Pancreas (tissue), 10 donors: ENCODE measurements around the gene EIF4E1B. TPM values are rescaled to one million over a fixed set of nuclear protein-coding genes. Genes with fewer than 3 reads are reported as not detected.

Source experiments
- ATAC-seq, 4 donors: fragments of 200-7000 bp; cut with Tn5 transposase; one replicate each; pipeline versions ENCODE4 v1.8.0 to v1.9.1; 2020; ENCODE audit warnings: mild to moderate bottlenecking in 4 of 4, moderate library complexity in 4 of 4
- DNase-seq, 6 donors: peaks; one replicate each; pipeline ENCODE4 v3.0.0-alpha.2; 2020
- FAIRE-seq: peaks from 2 replicates; lab custom pipeline; 2012; peaks lifted over from hg19 to GRCh38; lab: Jason Lieb, UNC
- H3K27ac ChIP-seq, 4 donors: fragments of 200-600 bp; sonication (generic); 1 replicate in 3 of 4; 2 replicates in 1 of 4; pipeline versions ENCODE4 v1.5.0 to v1.8.0; 2020
- H3K27me3 ChIP-seq, 4 donors: fragments of 200-600 bp; one replicate each; pipeline ENCODE4 v1.8.0; 2021
- H3K36me3 ChIP-seq, 3 donors: fragments of 200-600 bp; sonication (generic) in 1 of 3; one replicate each; pipeline versions ENCODE4 v1.5.0 to v1.8.0; 2020 to 2021
- H3K4me1 ChIP-seq, 3 donors: fragments of 200-600 bp; one replicate each; pipeline ENCODE4 v1.8.0; 2021
- H3K4me3 ChIP-seq, 4 donors: fragments of 200-600 bp; sonication (generic) in 2 of 4; one replicate each; pipeline versions ENCODE4 v1.5.0 to v1.8.0; 2020 to 2021
- H3K9me3 ChIP-seq, 4 donors: fragments of 200-600 bp; one replicate each; pipeline ENCODE4 v1.8.0; 2021
- WGBS, 2 donors: extraction: QIAGEN DNeasy Blood & Tissue Kit; methylation state at CpG; one replicate each; pipeline ENCODE4 v1.1.7; 2013; 5-methylcytosine and 5-hydroxymethylcytosine counted together
- intact Hi-C, 3 donors: fragments of 100-400 bp; cut with DNase I; formaldehyde crosslinking; loops; one replicate each; pipeline versions ENCODE4 v1.11.1 to v1.14.2; 2022
- polyA plus RNA-seq, 2 donors: library from polyadenylated mRNA; stranded (reverse); fragments of 200-250 nt; gene quantifications; one replicate each; pipeline ENCODE4 v1.2.3, GENCODE V29; 2013
- total RNA-seq, 6 donors: library from RNA; stranded (reverse); fragmentation: NEBNext Ultra II Directional in 4 of 6; extraction: Animal tissue kit (Norgen Biotek cat#: 25700) in 4 of 6; gene quantifications; one replicate each; pipeline versions ENCODE4 v1.2.1 to v1.2.4, GENCODE V29; 2021 to 2023
- TF ChIP-seq, protein P1 (sequence below), 4 donors: fragments of 200-600 bp; sonication (generic) in 3 of 4; IDR thresholded peaks; one replicate each; pipeline versions ENCODE4 v1.5.0 to v1.8.0; 2021; ENCODE audit warnings: antibody characterized with exemption in 4 of 4
- donor health status: healthy with polysubstance abuse.
- donor health status: DM: no; HTN: no; CAD: no; lungs with moderate emphysema.
- donor health status: DM: no; HTN: no; CAD: no.
- donor health status: control.
- donor health status: control.
- donor health status: Bipolar disorder and iron deficiency.
- donor health status: DM: yes; HTN: yes; CAD: no.
- donor health status: DM: no; HTN: no; CAD: no.
- donor health status: DM: no; HTN: no; CAD: no.
- donor health status: DM: yes; HTN: yes; CAD: no.

The EIF4E1B gene
- total and polyA plus RNA-seq, 8 donors = 0.04 to 1.5 (median 0.30) TPM; not detected in 5

DNA sequence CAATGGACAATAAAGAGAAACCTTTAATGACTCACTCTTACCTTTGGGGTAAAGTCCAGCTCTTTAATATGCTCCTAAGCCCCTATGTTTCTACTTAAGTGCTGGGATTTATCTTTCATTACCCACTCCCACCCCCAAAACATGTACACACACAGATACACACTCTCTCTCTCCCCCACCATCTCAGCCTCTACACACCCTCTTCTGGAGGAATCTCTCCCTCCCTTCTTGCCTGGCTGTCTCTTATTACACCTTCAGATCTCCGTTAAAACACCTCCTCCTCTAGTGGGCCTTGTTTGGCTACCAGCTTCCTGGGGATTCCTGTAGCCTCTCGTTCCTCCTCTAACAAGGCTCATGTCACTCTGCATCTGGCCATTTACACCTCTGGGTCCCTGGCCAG, 27.4 kb upstream of the EIF4E1B start:
- DNase-seq (no peak), ATAC-seq (no peak), FAIRE-seq (no peak)
- Histone ChIP-seq H3K4me3 (no peak overlapping the region), H3K9me3 (no peaks in the 10 kb centered on the region), H3K27me3 (no peaks in the 10 kb centered on the region), H3K36me3 (no peaks in the 10 kb centered on the region), H3K4me1 (no peaks in the 10 kb centered on the region), H3K27ac (no peak overlapping the region)
- TF ChIP-seq, protein P1, sequence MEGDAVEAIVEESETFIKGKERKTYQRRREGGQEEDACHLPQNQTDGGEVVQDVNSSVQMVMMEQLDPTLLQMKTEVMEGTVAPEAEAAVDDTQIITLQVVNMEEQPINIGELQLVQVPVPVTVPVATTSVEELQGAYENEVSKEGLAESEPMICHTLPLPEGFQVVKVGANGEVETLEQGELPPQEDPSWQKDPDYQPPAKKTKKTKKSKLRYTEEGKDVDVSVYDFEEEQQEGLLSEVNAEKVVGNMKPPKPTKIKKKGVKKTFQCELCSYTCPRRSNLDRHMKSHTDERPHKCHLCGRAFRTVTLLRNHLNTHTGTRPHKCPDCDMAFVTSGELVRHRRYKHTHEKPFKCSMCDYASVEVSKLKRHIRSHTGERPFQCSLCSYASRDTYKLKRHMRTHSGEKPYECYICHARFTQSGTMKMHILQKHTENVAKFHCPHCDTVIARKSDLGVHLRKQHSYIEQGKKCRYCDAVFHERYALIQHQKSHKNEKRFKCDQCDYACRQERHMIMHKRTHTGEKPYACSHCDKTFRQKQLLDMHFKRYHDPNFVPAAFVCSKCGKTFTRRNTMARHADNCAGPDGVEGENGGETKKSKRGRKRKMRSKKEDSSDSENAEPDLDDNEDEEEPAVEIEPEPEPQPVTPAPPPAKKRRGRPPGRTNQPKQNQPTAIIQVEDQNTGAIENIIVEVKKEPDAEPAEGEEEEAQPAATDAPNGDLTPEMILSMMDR (IDR thresholded peaks at IDR 0.05) = no peak
- WGBS, 2 donors = 21 to 22% methylated on average over 2 of the region's 2 CpGs
- intact Hi-C loops = no loop called here

DNA sequence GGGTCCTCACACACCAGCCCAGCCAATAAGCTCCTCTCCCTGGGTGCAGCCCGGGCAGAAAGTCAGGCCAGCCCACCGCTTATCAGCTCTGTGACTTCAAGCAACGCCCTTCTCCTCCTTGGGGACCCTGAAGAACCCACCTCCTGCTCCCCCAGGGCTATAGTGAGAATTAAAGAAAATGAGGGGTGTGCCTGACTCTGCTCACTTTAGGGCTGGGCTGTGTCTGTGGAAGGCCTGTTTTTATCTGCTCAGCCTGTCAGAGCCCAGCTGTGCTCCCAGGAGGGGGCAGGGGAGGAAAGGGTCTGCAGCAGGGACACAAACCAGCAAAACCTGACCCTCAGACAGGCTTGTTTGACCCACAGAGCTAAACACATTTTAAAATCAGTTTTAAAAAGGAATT, 24.4 kb upstream of the EIF4E1B start:
- intact Hi-C loops = no loop called here
- 69 to 77% methylated on average over 3 of the region's 3 CpGs for whole genome bisulfite sequencing, 2 donors
- ATAC-seq (no peak), FAIRE-seq (no peak), DNase-seq (peak in 1 of 6 donors; percentile 29)
- no peak overlapping the region for H3K4me3 ChIP-seq
- H3K27ac ChIP-seq = no peak overlapping the region
- no peaks in the 10 kb centered on the region for H3K4me1 ChIP-seq
- no peaks in the 10 kb centered on the region for H3K9me3 ChIP-seq
- TF ChIP-seq, protein P1 (IDR thresholded peaks at IDR 0.05) = no peak
- no peaks in the 10 kb centered on the region for H3K36me3 ChIP-seq
- no peaks in the 10 kb centered on the region for H3K27me3 ChIP-seq

DNA sequence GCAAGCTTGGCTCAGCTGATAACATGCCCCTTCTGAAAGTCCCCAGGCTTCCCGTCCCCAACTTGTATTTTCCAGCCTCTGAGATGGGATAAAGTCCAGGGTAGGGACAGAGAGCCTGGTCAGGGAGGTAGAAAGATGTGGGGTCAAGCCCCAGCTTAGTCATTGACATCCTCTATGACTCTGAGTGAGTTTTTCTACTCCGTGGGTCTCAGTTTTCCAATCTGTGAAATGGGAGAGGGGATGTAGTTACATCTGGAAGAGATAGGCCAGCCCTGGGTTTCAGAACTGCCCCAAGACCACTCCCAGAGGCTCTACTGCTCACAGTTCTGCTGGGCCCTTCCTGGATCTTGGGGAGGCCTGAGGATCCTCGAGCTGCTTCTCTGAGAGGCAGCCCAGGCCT, 23.6 kb upstream of the EIF4E1B start:
- Histone ChIP-seq H3K27me3 (no peaks in the 10 kb centered on the region), H3K36me3 (no peaks in the 10 kb centered on the region), H3K9me3 (no peaks in the 10 kb centered on the region), H3K27ac (no peak overlapping the region), H3K4me1 (no peaks in the 10 kb centered on the region), H3K4me3 (no peak overlapping the region)
- intact Hi-C loops = no loop called here
- ATAC-seq (no peak), DNase-seq (peak in 1 of 6 donors; percentile 22), FAIRE-seq (no peak)
- WGBS, 2 donors = 81 to 83% methylated on average over 3 of the region's 3 CpGs
- TF ChIP-seq, protein P1 (IDR thresholded peaks at IDR 0.05) = no peak

DNA sequence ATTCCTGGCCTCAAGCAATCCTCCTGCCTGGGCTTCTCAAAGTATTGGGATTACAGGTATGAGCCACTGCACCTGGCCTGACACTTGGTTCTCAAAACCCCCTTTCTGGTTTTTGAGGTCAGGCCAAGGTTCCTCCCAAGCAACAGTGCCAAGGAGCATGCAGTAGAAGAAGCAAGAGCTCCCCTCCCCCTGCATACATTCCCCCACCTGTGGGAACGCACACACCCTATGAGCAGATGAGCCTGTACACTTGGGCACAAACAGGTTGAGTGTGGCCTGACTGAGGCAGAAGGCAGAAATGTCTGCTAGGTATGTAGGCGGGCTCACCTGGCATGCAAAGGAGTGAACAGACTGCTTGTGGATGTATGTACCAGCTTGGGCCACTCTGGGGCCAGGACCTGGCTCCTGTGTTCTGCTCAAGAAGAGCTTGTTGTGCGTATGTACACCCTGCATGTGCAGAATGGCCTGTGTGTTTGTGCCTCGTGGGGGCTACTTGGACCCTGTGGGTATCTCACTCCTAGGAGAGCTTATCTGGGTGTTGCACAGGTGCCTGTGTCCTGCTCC, 22.3 kb upstream of the EIF4E1B start:
- no peak overlapping the region for H3K27ac ChIP-seq
- no peaks in the 10 kb centered on the region for H3K27me3 ChIP-seq
- no peak for FAIRE-seq
- no peaks in the 10 kb centered on the region for H3K4me1 ChIP-seq
- no peaks in the 10 kb centered on the region for H3K9me3 ChIP-seq
- intact Hi-C loops = no loop called here
- no peak for DNase-seq
- no peak overlapping the region for H3K4me3 ChIP-seq
- TF ChIP-seq, protein P1 (IDR thresholded peaks at IDR 0.05) = no peak
- no peaks in the 10 kb centered on the region for H3K36me3 ChIP-seq
- no peak for ATAC-seq
- 88 to 91% methylated on average over 4 of the region's 4 CpGs for WGBS, 2 donors

DNA sequence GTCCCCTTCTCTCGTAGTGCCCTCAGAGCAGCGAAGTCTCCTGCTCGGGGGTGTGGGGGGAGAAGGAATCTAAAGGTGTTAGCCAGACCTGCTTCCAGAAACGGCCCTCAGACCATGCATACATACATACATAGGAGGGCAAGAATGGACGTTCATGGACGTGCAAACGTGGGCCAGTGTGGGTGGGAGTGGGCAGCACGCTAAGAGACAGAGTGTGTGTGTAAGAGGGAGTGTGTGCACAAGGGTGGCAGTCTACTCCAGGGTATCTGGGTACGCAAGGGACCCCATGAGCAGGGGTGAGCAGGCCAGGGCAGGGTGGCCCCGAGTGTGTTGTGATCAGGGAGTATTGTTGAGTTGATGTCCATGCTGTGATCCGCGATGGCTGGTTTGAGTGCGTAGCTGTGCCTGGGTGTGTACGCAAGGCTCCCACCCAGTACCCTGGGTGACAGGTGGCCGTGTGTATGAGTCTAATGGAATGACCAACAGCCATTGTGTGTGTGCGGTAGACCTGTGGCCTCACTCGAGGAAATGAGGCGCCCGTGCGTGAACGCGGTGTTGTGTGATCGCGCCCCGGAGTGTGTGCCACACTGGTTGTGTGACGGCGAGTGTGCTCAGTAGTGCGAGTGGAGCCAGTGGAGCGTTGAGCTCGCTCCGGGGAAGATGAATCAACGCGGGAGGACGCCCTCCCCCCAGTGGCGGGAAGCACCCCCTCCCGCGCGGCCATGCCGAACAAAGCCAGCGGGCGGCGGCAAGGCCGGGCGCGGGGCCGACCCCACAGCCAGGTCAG, 21.3 kb upstream of the EIF4E1B start:
- no peaks in the 10 kb centered on the region for H3K36me3 ChIP-seq
- H3K4me1 ChIP-seq = no peaks in the 10 kb centered on the region
- H3K27ac ChIP-seq = no peak overlapping the region
- H3K27me3 ChIP-seq = no peaks in the 10 kb centered on the region
- TF ChIP-seq, protein P1 (IDR thresholded peaks at IDR 0.05) = no peak
- DNase-seq = no peak
- intact Hi-C loops = no loop called here
- ATAC-seq = peak in 1 of 4 donors; percentile 12
- no peak for FAIRE-seq
- no peaks in the 10 kb centered on the region for H3K9me3 ChIP-seq
- 31 to 33% methylated on average over 45 to 46 of the region's 46 CpGs for WGBS, 2 donors
- H3K4me3 ChIP-seq = peak overlapping the region; percentile 28 to 69 (median 41)
